GM08714 (cell line): Measurements from ENCODE around the gene LAMC2.
"Not testable (repeated sequence)": the region's sequence is repeated elsewhere in the genome, so short reads cannot be mapped to it uniquely, and the experiment has no call there.

Source experiments
- H3K4me3 ChIP-seq: fragments of 200-500 bp; sonication (Bioruptor generic); 2 replicates; pipeline ENCODE4 v1.5.1; 2014; ENCODE audit warnings: mild to moderate bottlenecking, low read length, inconsistent platforms
- ZNF274 ChIP-seq: IDR thresholded peaks from 2 replicates; pipeline ENCODE4 v1.6.1; 2012; ENCODE audit warnings: mild to moderate bottlenecking, low read depth, low read length

The LAMC2 gene

DNA sequence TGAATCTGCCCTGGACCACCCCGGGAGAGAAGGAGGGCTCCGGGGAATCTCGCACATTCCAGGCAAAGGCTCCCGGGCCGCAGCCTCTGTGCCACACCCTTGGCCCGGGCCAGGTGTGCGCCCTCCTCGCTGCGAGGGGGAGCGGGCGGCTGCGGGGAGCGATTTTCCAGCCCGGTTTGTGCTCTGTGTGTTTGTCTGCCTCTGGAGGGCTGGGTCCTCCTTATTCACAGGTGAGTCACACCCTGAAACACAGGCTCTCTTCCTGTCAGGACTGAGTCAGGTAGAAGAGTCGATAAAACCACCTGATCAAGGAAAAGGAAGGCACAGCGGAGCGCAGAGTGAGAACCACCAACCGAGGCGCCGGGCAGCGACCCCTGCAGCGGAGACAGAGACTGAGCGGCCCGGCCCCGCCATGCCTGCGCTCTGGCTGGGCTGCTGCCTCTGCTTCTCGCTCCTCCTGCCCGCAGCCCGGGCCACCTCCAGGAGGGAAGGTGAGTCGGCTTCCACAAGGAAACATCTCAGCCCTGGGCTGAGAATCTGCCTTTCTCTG, at the start of gene LAMC2:
LAMC2 (plus strand) TSS at position 324 of the 550 bp plus-strand sequence; CDS start at position 413, 89 bp downstream.
- TF ChIP-seq ZNF274, result no peak

DNA sequence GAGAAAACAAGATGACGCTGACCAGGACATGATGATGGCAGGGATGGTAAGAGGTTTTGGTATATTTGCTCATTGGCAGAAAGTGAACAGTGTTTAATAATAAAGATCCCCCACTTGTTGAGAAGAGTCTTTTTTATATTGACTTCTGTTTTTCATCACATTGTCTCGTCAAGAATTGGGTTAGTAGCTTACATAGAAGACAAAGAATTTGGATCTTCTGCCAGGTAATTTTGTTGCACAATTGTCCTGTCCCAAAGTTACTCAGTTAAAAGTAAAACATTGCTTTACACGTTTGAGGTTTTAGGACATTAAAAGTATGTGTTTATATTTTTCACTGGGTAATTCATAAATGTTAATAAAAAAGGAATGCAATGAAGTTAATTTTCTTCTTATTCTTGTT, 48.3 kb upstream of the LAMC2 start:
- H3K4me3 ChIP-seq, result no peak overlapping the region
- TF ChIP-seq ZNF274, result no peak

More for the DNA sequence above, at the start of gene LAMC2:
- no peak within 1 kb of the TSS for H3K4me3 ChIP-seq

DNA sequence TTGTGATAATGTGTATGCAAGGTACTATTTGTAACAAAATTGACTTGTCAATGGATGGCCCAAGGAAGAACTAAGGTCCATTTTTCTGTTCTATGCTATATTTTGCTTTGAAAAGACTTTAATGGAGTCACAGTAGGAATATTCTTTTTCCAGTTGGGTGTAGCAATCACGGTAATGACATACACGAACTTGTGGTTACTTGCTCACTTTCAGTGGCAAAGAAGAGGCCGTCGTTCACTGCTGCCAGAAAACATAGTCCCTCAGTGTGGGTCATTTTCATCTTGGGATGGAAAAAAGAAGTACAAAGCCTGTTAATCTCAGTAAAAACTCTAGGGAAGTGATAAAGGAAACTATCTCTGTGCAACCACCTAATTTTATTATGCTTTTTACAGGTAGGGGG, 47.8 kb upstream of the LAMC2 start:
- H3K4me3 ChIP-seq, result no peak overlapping the region
- TF ChIP-seq ZNF274, result no peak

DNA sequence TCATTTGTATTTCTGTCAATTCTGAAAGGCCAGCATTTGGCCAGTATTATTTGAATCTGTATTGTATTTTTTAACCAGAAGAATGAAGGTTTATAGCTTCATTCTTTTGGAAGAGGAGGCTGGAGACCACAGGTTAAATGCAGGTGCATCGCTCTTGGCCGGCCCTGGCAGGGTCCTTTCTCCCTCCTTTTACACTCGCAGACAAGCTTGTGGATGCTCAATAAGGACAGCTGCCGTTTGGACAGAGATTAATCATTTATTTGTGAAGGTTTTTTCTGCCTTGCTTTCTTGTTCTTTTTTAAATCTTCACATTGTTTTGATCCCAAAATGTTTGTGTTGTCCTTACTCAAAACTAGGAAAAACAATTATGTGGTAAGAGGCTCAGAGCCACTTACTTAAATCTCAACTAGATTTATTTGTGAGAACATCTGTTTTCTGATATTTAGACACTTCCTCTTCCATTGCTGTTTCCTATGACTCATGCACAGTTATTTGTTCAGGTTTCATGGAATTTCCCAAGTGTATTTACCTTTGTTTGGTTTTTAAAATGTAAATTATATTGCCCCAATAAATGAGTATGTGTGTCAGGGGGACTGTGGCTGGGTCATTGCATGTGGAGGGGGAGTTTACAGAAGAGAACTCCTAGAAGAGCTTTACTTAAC, 46.7 kb upstream of the LAMC2 start:
- H3K4me3 ChIP-seq, result no peak overlapping the region
- no peak for TF ChIP-seq ZNF274

DNA sequence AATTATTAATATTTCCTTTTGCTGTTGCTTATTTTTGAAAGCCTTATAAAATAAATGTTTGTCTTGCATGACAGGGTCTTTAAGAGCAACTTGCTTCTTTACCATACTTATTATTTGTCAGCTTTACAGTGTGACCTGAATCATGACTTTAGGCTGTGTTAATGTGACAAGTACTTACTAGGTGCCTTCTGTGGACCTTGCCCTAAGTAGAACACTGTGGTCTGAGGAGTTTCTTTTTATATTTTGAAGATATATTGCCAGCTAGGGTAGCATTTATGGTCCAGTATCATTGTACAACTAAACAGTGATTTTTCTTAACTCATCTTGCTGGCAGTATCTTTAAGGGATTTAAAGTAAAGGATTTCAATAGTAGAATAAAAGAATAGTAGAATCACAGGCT, 45.4 kb upstream of the LAMC2 start:
- TF ChIP-seq ZNF274, result no peak
- no peak overlapping the region for H3K4me3 ChIP-seq

DNA sequence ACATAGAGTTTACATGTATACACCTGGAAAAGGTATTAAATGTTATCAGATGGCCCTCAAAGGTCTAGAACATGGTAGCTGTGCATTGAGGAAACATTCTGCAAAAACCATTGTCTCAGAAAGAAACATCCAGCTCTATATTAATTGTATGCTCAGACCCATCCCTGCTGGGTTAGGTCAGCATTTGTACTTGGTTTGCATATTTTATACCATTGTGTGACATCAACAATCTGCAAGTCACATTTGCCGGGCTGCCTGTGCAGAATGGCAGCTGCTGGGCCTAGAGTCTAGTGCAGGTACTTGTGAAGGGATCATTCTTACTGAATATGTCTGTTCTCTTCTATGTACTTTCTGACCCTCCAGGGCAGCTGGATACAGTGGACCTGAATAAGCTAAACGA, 43.9 kb upstream of the LAMC2 start:
- H3K4me3 ChIP-seq, result no peak overlapping the region
- no peak for TF ChIP-seq ZNF274

DNA sequence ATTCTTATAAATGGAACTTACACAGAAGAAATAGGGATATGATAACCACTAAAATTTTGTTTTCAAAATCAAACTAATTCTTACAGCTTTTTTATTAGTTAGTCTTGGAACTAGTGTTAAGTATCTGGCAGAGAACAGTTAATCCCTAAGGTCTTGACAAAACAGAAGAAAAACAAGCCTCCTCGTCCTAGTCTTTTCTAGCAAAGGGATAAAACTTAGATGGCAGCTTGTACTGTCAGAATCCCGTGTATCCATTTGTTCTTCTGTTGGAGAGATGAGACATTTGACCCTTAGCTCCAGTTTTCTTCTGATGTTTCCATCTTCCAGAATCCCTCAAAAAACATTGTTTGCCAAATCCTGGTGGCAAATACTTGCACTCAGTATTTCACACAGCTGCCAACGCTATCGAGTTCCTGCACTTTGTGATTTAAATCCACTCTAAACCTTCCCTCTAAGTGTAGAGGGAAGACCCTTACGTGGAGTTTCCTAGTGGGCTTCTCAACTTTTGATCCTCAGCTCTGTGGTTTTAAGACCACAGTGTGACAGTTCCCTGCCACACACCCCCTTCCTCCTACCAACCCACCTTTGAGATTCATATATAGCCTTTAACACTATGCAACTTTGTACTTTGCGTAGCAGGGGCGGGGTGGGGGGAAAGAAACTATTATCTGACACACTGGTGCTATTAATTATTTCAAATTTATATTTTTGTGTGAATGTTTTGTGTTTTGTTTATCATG, 42.3 kb upstream of the LAMC2 start:
- no peak for TF ChIP-seq ZNF274

DNA sequence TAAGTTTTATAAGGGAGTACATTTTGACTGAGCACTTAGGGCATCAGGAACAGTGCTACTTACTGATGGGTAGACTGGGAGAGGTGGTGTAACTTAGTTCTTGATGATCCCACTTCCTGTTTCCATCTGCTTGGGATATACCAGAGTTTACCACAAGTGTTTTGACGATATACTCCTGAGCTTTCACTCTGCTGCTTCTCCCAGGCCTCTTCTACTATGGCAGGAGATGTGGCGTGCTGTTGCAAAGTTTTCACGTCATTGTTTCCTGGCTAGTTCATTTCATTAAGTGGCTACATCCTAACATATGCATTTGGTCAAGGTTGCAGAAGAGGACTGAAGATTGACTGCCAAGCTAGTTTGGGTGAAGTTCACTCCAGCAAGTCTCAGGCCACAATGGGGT, 41.3 kb upstream of the LAMC2 start:
- no peak overlapping the region for H3K4me3 ChIP-seq
- no peak for TF ChIP-seq ZNF274

More for the DNA sequence above, 42.3 kb upstream of the LAMC2 start:
- no peak overlapping the region for H3K4me3 ChIP-seq

DNA sequence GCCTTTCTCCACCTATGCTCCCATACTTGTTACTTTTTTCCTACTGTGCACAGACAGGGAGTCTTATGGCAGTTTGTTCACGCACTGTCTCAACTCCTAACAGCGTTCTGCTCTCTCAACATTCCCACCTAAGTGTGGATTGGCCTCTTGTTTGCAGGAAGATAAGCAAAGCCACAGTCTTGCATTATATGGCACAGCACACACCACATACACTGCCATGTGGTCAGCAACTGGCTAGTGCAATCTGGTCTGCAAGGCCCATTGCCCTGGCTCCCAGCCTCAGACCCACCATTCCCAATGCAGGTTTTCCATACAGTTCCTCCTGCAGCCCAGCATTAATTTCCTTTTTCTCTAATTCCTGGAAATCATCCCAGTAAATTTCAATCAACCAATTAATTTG, 38.3 kb upstream of the LAMC2 start:
- H3K4me3 ChIP-seq, result no peak overlapping the region
- TF ChIP-seq ZNF274, result no peak

DNA sequence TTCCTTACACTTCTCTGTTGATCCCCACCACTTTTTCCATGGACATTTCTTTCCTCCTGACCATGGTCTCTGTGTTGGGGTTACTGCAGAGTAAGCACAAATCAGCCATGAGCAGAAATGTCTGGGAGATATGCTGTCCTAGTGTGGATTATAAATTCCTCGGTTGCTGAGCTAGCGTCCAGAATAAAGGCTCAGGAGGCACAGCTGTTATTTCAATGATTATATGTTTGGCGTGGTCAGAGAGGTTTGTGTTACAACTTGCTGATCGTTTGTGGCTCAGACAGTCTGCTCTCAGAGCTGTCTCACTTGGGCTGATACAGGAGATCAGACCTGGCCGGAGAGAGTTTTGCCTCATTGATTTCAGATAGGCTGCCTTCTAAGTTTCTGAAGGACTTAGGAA, 37.5 kb upstream of the LAMC2 start:
- no peak for TF ChIP-seq ZNF274
- no peak overlapping the region for H3K4me3 ChIP-seq

DNA sequence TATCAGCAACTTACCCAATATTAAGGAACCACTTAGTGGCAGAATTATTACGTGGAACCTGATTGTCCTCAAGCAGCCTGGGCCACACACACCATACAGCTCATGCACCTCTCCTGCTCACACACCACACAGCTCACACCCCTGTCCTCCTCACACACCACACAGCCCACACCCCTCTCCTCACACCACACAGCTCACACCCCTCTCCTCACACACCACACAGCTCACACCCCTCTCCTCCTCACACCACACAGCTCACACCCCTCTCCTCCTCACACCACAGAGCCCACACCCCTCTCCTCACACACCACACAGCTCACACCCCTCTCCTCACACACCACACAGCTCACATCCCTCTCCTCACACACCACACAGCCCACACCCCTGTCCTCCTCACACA, 36.8 kb upstream of the LAMC2 start:
- TF ChIP-seq ZNF274, result no peak
- no peak overlapping the region for H3K4me3 ChIP-seq

DNA sequence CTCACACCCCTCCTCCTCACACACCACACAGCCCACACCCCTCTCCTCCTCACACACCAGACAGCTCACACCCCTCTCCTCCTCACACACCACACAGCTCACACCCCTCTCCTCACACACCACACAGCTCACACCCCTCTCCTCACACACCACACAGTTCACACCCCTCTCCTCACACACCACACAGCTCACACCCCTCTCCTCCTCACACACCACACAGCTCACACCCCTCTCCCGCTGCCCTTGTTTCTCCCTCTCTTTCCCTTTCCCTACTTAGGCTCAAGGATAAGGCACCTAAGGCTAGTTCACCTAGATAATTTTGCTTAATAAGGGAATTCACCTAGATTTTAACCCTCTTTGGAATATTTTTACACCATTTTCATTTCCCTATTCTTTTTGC, 36.0 kb upstream of the LAMC2 start:
- not testable (repeated sequence) for H3K4me3 ChIP-seq

DNA sequence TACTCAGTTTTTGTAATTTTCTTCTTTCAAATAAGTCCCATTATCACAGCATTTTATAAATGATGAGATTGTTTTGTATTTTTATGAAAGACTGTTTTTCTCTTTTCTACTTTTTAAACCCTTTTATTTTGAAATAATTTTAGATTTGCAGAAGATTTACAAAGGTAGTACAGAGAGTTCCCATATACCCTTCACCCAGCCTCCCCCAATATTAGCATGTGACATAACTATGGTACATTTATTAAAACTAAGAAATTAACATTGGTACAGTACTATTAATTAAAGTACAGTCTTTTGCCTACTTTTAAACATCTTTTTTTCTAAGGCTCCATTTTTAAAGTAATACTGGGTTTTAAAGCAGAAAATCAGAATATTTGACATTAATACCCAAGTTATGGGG, 35.6 kb upstream of the LAMC2 start:
- H3K4me3 ChIP-seq, result no peak overlapping the region
- no peak for TF ChIP-seq ZNF274

DNA sequence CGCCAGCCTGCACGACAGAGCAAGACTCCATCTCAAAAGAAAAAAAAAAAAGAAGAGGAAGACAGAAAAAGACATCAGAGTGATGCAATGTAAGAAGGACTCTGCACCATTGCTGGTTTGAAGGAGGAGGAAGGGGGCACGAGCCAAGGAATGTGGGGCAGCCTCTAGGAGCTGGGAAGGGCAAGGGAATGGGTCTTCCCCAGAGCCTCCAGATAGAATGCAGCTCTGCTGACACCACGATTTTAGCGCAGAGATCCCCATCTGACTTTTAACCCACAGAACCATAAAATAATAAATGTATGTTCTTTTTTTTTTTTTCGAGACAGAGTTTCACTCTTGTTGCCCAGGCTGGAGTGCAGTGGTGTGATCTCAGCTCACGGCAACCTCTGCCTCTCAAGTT, 33.9 kb upstream of the LAMC2 start:
- TF ChIP-seq ZNF274, result no peak
- no peak overlapping the region for H3K4me3 ChIP-seq

DNA sequence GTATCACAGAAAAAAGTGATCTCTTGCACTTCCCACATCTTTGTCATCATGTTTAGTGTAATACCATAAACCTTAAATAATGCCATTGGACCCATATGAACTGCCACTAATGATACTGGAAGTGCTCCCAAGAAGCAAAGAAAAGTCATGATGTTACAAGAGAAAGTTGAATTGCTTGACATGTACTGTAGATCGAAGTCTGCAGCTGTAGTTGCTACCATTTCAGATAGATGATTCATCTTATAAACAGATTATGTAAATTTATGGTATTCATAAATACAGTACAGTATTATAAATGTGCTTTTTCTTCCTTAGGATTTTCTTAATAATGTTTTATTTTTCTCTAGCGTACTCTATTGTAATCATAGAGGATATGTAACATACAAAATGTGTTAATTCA, 30.1 kb upstream of the LAMC2 start:
- TF ChIP-seq ZNF274, result no peak

More for the DNA sequence above, 30.1 kb upstream of the LAMC2 start:
- no peak overlapping the region for H3K4me3 ChIP-seq
